NCI-H345 treated with DMSO at 0.1 percent for 48 hours (cell line): Measurements from ENCODE around the gene C4orf50.

ENCODE experiments used
- DNase-seq: peaks from one replicate; lab custom pipeline; 2025; ENCODE audit not compliant: unreplicated experiment; lab: John Stamatoyannopoulos, UW

The C4orf50 gene

DNA sequence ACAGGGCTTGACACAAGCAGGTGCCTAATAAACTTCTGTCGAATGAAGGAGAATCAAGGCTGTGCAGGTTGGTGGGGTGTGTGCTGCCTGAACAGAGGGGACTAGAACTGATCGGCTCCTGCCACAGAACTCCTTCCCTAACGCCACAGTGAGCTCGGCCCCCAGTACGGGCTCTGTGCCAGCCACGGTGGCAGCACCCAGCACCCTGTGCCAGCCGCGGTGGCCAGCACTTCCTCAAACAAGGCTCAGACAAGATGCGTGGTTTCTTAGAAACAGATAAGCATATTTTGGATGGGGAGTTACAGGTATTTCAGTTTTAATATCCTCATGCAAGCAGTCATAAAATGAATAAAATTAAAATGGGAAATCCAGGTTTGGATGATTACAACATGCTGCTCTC lies 26.0 kb upstream of the C4orf50 start:
- no peak for DNase-seq

DNA sequence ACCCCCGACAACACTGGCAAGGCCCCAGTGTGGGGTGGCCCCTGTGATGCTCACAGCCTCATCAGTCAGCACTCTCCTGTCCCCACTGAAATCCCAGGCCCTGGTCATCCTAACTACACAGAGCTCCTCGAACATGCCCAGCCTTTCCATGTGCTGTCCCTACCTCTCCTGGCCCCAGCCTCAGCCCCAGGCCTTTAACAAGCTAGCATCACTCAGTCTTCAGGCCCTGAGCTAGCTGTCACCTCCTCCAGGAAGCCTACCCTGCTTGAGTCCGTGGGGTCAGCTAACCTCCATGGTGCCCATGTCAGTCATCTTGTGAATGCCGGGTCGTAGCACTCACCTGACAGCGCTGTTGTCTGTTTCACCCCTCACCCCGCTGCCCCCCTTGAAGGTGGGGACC lies 25.6 kb upstream of the C4orf50 start:
- no peak for DNase-seq

DNA sequence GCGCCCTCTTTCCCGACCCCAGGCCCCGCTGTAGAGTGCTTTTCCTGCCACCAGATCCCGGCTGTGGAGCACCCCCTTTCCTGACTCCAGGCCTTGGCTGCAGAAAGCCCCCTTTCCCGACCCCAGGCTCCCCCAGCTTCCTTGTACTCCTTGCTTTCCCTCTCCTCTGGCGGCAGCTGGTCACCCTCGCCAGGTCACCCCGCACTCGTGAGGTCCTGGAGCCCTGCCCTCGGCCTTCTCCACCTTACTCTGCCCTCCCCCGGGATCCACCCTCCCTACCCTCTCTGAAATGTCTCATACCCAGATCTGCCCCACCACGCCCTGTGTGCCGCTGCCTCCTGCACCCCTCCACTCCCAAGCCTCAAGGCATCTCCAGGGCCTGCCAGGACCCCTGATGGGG lies 25.0 kb upstream of the C4orf50 start:
- no peak for DNase-seq

DNA sequence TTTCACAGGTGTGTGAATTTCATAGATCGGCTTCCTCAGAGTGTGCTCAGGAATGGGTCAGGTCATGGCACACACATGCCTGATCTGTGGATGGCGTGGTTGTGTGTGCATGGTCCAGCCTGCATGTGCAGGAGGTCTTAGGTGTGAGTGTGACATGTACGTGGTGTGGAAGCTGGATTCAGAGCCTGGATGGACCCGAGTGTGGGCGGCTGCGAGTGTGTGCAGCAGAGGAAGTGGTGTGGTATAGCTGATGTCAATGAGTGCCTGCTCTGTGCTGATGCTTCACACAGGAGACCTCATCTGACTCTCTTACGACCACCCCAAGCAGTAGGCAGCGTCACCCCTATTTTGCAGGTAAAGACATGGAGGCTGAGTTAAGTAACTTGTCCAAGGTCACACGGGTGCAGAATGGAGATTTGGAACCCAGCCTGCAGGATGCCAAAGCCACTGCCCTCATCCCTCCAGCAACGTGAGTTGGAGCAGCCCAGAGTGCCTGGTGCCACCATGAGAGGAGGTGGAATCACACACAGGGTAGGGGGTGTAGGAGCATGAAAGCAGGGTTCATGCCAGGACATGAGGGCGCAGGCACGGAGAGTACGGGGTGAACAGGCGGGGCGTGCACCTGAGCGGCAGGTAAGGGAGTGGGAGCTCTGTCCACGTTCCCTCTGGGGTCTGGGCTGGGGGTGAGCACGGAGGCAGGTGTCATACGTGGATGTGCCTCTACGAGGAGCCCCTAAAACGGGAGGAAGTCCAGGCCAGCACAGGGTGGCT lies 24.2 kb upstream of the C4orf50 start:
- no peak for DNase-seq

DNA sequence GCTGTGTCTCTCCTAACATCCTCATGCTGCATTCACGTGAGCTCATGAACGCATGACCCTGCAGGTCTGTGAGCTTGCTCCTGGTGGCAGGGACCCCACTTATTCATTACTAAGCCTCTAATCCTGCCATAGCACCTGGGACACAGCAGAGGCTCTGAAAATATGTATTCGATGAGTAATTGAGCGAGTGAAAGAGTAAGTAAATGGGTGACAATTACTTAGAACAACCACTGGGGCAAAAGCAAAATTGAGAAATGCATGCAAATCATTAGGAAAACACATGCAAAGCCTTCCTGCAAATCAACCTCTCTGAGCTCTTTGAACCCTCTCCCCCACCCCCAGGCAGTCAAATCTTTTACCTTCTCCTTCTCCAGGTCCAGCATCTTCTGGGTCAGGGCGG lies 23.6 kb upstream of the C4orf50 start:
- DNase-seq: no peak

DNA sequence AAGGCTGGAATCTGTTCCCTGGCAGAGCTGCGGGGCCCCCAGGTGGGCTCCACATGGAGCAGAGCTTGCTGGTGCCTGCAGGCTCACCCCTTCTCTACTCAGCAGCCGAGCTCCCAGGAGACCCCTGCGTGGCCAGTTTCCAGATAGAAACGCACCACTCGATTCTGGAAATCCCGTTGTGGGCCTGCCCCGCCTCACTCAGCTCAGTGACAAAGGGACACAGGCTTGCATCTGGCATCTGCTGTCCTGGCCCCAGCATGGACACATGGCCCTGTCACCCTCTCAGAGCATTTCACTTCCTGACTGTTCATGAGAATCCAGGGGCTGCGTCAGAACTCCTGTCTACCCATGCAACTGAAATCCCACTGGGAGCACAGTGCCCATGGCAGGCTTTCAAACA lies 20.5 kb upstream of the C4orf50 start:
- no peak for DNase-seq

DNA sequence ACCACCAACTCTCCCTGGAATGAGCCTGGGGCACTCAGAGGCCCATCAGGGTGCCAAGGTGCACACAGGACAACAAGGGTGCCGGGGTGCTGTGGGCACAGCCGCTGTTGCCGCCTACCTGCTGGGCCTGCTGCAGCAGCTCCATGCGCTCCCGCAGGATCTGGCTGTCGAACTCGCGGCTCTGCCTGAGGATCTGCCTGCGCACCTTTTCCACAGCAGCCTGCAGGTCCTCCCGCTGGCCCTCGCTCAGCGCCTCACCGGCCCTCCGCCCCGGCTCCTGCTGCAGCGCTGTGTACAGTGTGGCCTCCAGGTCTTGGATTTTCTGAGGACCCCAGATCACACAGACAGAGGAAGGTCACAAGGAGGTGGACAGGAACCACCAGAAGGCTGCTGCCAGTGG lies 17.6 kb upstream of the C4orf50 start:
- DNase-seq: no peak

DNA sequence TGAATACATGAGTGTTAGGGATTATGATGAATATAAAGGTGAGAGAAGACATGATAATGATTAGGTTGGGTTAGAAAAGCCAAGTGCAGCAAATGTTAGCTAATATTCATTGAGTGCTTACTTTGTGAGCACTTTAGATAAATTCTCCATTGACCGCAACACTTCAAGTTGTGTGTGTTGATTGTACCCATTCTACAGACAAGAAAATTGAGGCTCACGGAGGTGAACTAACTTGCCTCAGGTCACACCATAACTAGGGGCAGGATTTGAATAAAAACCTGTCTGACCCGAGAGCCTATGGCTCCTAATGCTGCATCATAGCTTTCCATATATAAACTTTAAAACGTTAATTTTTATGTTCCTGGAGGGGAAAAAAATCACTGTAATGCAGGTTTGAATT lies 15.2 kb upstream of the C4orf50 start:
- DNase-seq: no peak

DNA sequence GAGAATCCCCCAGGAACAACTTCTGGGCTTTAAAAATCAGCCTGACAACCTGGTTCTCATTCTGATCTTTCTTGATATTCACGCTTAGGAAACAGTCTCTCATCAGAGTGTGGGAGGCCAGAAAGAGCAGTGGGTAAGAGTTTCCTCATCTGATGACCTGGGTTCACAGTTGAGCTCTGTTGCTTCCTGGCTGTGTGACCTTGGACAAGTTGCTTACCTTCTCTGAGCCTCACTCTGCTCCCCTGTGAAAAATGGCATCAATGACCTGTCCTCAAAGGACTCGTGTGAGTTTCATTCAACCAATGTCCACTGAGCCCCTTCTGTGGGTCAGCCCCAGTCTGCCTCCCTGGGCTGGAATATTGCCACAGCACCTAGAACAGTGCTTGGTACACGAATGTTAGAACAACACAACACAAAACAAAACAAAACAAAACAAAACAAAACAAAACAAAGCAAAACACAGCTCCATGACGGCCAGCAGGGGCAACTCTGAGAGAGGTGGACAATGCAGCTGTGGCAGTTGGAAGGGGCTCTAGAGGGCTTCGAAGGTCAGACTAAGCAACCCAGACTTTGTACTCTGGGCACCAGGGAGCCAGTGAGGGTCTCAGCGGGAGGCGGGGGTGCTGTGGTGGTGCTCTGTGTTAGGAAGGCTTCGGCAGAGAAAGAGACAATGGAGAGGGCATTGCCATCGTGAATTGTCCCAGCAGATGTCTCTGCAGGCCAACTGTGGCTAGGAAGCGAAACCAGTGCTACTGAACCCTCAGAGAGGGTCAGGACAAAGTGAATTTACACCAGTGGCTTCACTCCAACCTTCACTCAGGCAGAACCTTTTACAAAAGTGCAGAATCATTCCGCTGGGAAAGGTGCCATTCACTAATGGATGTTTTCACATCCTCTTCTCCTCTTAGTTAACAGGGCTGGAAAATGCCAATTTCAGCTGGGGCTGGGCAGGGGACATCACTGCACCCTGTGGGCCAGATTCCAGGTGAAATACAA lies 14.3 kb upstream of the C4orf50 start:
- DNase-seq: peak; percentile 58

DNA sequence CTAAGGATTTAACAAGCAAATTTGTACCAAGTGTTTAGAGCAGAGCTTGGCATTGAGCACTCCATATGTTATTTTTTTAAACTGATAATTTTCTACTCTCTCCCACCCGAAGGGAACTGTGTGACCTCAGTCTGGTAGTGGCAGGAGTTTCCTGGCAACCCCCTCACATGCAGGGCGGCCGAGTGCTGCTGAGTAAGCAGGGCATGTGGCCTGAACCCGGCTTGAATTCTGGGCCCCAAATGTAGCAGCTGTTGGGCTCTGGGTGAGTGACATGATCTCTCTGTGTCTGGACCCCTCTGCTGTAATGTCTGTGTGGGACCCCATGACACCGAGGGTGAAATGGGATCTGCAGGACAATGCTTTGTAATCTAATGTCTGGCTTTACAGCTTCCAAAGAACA lies 13.6 kb upstream of the C4orf50 start:
- no peak for DNase-seq

DNA sequence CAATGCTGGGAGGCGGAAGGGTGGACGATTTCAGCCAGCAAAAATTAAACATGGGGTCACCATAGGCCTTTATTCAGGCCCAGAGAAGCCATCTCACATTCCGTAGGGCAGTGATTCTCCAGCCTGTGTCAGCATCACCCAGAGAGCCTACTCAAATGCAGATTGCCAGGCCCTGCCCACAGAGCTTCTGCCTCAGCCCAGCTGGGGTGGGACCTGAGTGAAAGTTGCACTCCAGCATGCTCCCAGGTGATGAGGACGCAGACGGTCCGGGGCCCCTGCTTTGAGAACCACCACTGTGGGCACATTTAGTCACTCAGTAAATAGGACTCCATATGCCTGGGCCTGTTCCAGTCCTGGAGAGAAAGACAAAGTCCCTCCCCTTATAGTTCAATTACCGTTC lies 12.4 kb upstream of the C4orf50 start:
- no peak for DNase-seq

DNA sequence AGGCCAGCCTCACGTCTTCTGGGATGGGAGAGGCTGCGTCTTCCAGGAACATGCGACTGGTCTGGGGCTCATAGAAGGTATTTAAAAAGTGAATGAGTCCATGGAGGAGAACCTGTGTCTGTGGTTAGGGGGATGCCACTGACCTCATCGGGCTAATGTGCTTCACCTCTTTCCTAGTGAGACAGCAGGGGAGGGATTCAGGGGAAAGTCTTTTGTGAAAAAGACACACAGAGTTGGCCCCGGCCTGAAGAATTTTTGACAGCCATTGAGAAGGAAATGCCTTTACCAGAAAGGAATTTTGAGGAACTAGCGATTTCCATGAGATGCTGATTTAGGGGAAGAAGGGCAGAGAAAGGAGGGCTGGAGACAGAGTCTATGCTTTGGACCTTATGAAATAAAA lies 11.0 kb upstream of the C4orf50 start:
- no peak for DNase-seq

DNA sequence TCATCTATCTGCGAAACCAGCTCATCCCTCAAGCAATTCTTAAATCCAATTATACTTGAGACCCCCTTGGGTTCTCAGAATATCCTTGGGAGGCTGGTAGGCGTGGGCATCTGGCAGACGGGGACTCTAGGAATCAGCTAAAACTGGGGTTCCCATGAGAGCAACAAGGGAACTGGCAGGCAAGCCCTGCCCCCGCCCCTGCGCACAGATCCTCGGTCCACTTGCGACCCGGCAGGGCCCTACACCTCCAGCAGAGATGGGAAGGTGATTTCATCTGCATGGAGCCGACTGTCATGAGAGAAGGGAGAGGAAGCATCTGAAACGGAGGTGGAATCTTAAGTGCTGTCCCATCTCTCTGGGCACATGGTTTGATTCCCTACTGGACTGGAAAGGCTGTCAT lies 9.9 kb upstream of the C4orf50 start:
- no peak for DNase-seq

DNA sequence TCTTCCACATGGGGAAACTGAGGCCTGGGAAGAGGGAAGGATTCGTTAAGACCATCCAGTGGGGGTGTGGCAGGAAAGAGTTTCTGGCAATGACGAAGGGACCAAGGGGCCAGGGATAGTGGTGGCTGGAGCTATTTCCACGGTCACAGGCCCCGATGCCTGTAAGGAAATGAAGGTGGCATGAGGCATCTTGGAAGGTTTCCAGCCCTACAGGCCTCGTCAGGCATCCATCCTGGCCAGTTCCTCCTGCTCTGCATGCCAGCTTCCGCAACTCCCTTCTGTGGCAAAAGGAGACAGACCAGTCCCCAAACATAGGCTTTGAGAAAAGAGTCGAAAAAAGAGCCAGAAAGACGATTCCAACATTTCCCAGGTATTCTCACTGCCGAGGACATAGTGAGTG lies 9.2 kb upstream of the C4orf50 start:
- no peak for DNase-seq

DNA sequence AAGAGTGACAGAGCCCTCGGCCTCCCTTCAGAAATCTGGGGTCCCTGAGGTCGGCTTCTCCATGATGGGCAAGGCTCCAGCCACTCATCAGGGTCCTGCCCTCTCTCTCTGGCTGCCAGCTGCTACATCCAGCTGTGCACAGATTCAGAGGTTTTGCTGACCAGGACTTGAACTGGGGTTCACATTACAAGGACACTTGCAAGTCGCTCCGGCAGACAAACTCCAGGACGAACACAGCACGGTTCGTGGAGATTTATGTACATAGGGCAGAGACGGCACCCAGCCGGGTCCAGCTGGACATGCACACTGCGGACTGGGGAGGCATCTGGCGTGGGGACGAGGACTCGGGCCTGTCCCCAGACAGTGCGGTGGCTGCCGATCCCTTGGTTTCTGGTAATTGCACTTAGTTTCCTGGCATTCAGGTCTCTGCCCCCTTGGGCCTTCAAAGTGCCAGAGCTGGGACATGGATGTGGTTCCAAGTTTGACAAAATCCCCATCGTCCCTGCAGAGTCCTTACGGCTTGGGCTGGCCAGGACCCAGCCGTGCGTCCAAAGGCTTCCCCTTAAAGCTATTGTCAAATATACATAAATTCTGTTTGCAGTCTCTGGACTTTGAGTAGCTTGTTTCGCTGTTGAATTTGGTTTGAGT lies 6.2 kb upstream of the C4orf50 start:
- no peak for DNase-seq

DNA sequence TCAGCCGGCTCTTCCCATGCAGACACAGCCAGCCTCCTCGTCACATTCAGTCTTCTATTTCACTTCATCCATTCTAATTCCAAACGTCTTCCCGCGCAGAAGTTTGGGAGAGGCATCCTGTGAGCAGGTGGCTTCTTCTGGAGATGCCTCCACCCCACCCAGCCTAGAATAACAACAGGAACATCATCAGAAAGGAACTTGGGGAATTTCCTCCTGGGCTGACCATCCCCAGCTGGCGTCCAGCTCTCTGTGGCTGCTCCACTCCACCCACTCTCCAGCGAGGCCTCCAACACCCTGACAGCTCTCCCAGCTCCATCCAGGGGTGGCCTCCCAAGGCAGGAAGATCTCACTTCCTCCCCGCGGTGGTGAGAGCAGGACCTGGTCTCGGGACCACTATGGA lies 5.5 kb upstream of the C4orf50 start:
- DNase-seq: no peak

DNA sequence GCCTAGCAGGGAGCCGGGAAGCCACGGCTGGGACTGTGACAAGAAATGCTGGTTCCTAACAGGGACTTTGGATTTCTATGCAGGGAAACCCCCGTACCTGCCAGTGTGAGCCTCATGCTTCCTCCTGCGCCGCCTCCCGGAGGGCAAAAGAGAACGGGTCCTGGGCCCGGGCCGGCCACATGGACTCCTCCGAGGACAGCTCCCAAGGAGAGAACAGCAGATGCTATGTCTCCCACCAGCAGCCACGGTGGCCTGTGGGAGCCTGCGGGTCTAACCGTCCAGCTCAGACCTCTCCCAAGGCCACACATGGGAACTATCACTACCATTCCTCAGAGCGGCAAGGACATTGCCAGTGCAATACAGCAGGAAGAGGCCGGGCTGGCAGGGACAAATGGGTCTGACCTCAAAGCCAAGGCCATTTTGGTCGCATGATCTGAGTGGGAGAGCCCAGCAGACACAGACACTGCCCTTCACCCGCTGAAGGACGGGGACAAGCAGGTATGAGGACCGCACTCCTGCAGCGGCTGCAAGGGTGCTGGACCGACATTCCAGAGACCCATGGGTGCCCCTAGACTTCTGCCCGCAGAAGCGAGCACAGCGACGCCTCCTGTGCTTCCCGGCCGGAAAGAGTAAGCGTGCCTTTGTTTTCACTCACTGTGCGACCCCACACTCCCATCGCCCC lies 4.5 kb upstream of the C4orf50 start:
- no peak for DNase-seq

DNA sequence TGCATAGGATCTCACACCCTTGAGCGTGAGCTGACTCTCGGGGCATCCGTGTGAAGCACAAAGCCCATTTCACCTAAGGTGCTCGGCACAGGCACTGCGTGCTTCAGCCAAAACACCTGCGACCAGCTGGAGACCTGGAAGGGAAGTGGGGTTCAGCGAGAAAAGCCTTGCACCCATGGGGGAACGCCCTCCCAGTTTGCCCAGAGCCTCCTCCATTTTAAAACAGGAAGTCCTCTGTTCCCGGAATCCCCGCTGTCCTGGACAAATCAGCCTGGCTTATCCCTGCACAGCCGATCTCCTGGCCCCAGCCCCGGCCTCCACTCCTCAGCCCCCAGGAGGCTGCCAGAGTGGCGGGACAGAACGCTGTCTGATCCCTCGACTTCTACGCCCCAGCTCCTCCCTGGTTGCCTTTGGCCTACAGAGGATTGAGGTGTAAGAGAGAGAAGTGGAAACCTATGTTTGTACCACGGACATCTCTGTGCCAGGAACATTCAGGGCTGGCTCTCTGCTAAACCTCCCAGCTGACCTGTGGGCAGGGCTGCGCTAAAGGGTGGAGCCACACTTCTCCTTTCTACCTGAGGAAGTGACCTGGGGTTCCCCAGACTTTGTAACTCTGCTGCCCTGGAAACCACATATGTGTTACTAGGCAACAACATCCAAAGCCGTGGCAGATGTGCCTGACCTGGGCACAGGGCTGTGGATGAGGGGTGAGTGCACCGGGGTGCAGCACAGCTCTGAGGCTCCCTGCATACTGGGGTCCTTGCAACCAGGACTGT lies 3.8 kb upstream of the C4orf50 start:
- DNase-seq: no peak

DNA sequence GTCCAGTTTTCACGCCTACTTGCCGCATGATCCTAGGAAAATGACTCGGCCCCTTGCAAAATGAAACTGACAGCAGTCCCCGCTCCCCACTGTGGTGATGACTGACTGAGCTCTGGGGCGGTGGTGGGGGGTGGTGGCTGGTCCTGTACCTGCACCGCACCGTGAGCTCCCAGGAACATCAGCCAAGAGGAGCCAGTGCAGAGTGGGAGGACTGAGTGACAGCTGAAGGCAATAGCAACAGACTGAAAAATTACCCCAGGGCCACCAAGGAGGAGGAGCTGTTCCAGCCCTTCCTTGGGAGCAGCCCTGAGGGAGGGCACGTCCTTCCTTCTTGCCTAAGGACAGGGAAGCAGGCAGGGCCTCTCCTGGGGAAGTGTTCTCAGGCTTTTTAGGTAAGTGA lies 2.4 kb upstream of the C4orf50 start:
- no peak for DNase-seq
